HUES64 (cell line): ENCODE measurements around the gene RMI2.
"Not testable (repeated sequence)": the region's sequence is repeated elsewhere in the genome, so short reads cannot be mapped to it uniquely, and the experiment has no call there.

Experiments used
- H3K27ac ChIP-seq: 2 replicates; pipeline ENCODE4 v1.7.0; 2013; ENCODE audit warnings: low read depth, low read length, inconsistent platforms
- H3K27me3 ChIP-seq: 2 replicates; pipeline ENCODE4 v1.6.1; 2013; ENCODE audit warnings: mild to moderate bottlenecking, low read length; ENCODE audit not compliant: insufficient read depth
- H3K36me3 ChIP-seq: 2 replicates; pipeline ENCODE4 v1.6.1; 2013; ENCODE audit warnings: mild to moderate bottlenecking, low read length; ENCODE audit not compliant: insufficient read depth
- H3K4me1 ChIP-seq: 2 replicates; pipeline ENCODE4 v1.6.1; 2013; ENCODE audit warnings: mild to moderate bottlenecking, low read length, moderate library complexity; ENCODE audit not compliant: insufficient read depth
- H3K4me3 ChIP-seq: 2 replicates; pipeline ENCODE4 v1.5.1; 2013; ENCODE audit warnings: mild to moderate bottlenecking, low read length, moderate library complexity
- H3K9ac ChIP-seq: 2 replicates; pipeline ENCODE4 v1.6.1; 2013; ENCODE audit warnings: mild to moderate bottlenecking, low read depth, low read length
- H3K9me3 ChIP-seq: 2 replicates; pipeline ENCODE4 v1.6.1; 2013; ENCODE audit warnings: low read depth, low read length; ENCODE audit not compliant: insufficient read depth
- WGBS: fragments of 150-250, 120-280 bp; methylation state at CpG from one replicate; pipeline ENCODE4 v1.1.7; 2013; ENCODE audit warnings: missing lambda C conversion rate; 5-methylcytosine and 5-hydroxymethylcytosine counted together

The RMI2 gene

GRCh38 chr16:11374255-11374654 lies 29.0 kb downstream of the RMI2 start:
- H3K27ac ChIP-seq = no peak overlapping the region
- H3K4me3 ChIP-seq = no peak overlapping the region
- no peaks in the 10 kb centered on the region for H3K36me3 ChIP-seq
- H3K27me3 ChIP-seq = no peaks in the 10 kb centered on the region
- no peaks in the 10 kb centered on the region for H3K9me3 ChIP-seq
- WGBS = 94% methylated on average over 3 of the region's 4 CpGs
- no peaks in the 10 kb centered on the region; the same call in 1 of the 2 replicates for H3K4me1 ChIP-seq
- no peak overlapping the region for H3K9ac ChIP-seq

- 99% methylated on average over 3 of the region's 3 CpGs for WGBS
- Histone ChIP-seq H3K4me3 (no peak overlapping the region), H3K27ac (no peak overlapping the region), H3K9ac (no peak overlapping the region), H3K4me1 (no peaks in the 10 kb centered on the region), H3K36me3 (peaks cover 4% of the 10 kb centered on the region; the same call in 1 of the 2 replicates), H3K27me3 (no peaks in the 10 kb centered on the region), H3K9me3 (no peaks in the 10 kb centered on the region)
Observed at GRCh38 chr16:11377154-11377553, 31.9 kb downstream of the RMI2 start.

- not testable (repeated sequence) for H3K4me1 ChIP-seq, H3K9me3 ChIP-seq, H3K27me3 ChIP-seq, H3K9ac ChIP-seq, H3K27ac ChIP-seq, H3K4me3 ChIP-seq, H3K36me3 ChIP-seq
- WGBS = 83% methylated on average over 4 of the region's 5 CpGs
Observed at GRCh38 chr16:11378951-11379350, 33.7 kb downstream of the RMI2 start.

GRCh38 chr16:11379420-11379819 lies 34.2 kb downstream of the RMI2 start:
- H3K36me3 ChIP-seq = peaks cover 4% of the 10 kb centered on the region; the same call in 1 of the 2 replicates
- no peaks in the 10 kb centered on the region for H3K9me3 ChIP-seq

GRCh38 chr16:11380836-11381235 lies 35.6 kb downstream of the RMI2 start:
- no peaks in the 10 kb centered on the region for H3K4me1 ChIP-seq
- H3K9me3 ChIP-seq = no peaks in the 10 kb centered on the region
- H3K9ac ChIP-seq = no peak overlapping the region
- WGBS = 94% methylated on average over 9 of the region's 9 CpGs
- peaks cover 4% of the 10 kb centered on the region; the same call in 1 of the 2 replicates for H3K36me3 ChIP-seq
- no peaks in the 10 kb centered on the region for H3K27me3 ChIP-seq
- no peak overlapping the region for H3K27ac ChIP-seq
- no peak overlapping the region for H3K4me3 ChIP-seq

More at GRCh38 chr16:11379420-11379819, 34.2 kb downstream of the RMI2 start:
- no peaks in the 10 kb centered on the region for H3K27me3 ChIP-seq
- no peak overlapping the region for H3K9ac ChIP-seq
- no peak overlapping the region for H3K27ac ChIP-seq
- no peak overlapping the region for H3K4me3 ChIP-seq
- no peaks in the 10 kb centered on the region for H3K4me1 ChIP-seq
- 89% methylated on average over 6 of the region's 7 CpGs for WGBS

GRCh38 chr16:11383481-11384183 lies 38.4 kb downstream of the RMI2 start:
- Histone ChIP-seq H3K9ac (no peak overlapping the region), H3K4me1 (peaks cover 4% of the 10 kb centered on the region; the same call in 1 of the 2 replicates), H3K4me3 (no peak overlapping the region), H3K27me3 (no peaks in the 10 kb centered on the region), H3K36me3 (peaks cover 4% of the 10 kb centered on the region; the same call in 1 of the 2 replicates), H3K9me3 (no peaks in the 10 kb centered on the region), H3K27ac (no peak overlapping the region)
- 89% methylated on average over 15 of the region's 15 CpGs for WGBS

GRCh38 chr16:11384184-11384955 lies 39.1 kb downstream of the RMI2 start:
- no peaks in the 10 kb centered on the region for H3K9me3 ChIP-seq
- no peaks in the 10 kb centered on the region for H3K27me3 ChIP-seq
- no peak overlapping the region for H3K27ac ChIP-seq
- WGBS = 89% methylated on average over 25 of the region's 25 CpGs
- peaks cover 8% of the 10 kb centered on the region; the same call in 1 of the 2 replicates for H3K4me1 ChIP-seq
- H3K9ac ChIP-seq = no peak overlapping the region
- H3K36me3 ChIP-seq = peaks cover 4% of the 10 kb centered on the region; the same call in 1 of the 2 replicates
- no peak overlapping the region for H3K4me3 ChIP-seq

- Histone ChIP-seq H3K9me3 (no peaks in the 10 kb centered on the region), H3K4me1 (peaks cover 8% of the 10 kb centered on the region; the same call in 1 of the 2 replicates), H3K27me3 (no peaks in the 10 kb centered on the region), H3K27ac (no peak overlapping the region), H3K4me3 (no peak overlapping the region), H3K36me3 (peaks cover 4% of the 10 kb centered on the region; the same call in 1 of the 2 replicates), H3K9ac (no peak overlapping the region)
- 91% methylated on average over 20 of the region's 20 CpGs for WGBS
Observed at GRCh38 chr16:11384956-11385586, 39.8 kb downstream of the RMI2 start.

- Histone ChIP-seq H3K36me3 (0 out of 2 replicates have a peak, but pooled peaks cover under 1% of the 10 kb centered on the region), H3K4me1 (peaks cover 15% of the 10 kb centered on the region), H3K4me3 (no peak overlapping the region), H3K9me3 (no peaks in the 10 kb centered on the region), H3K9ac (no peak overlapping the region), H3K27me3 (no peaks in the 10 kb centered on the region), H3K27ac (no peak overlapping the region)
- 94% methylated on average over 12 of the region's 12 CpGs for WGBS
Observed at GRCh38 chr16:11386054-11386680, 40.9 kb downstream of the RMI2 start.

GRCh38 chr16:11386791-11387546 lies 41.7 kb downstream of the RMI2 start:
- WGBS = 39% methylated on average over 22 of the region's 22 CpGs
- H3K4me1 ChIP-seq = peaks cover 19% of the 10 kb centered on the region
- no peak overlapping the region for H3K9ac ChIP-seq
- H3K36me3 ChIP-seq = no peaks in the 10 kb centered on the region
- H3K4me3 ChIP-seq = no peak overlapping the region
- H3K27ac ChIP-seq = no peak overlapping the region
- H3K27me3 ChIP-seq = no peaks in the 10 kb centered on the region
- H3K9me3 ChIP-seq = no peaks in the 10 kb centered on the region
